Mammary epithelial cell (primary cell): ENCODE data around the gene PCDHGB6.

Experiments
- CTCF ChIP-seq, 2 donors: IDR thresholded peaks in 1 of 2; conservative IDR thresholded peaks in 1 of 2; 2 replicates each; pipeline ENCODE4 v1.5.1; 2011 to 2012; ENCODE audit warnings: inconsistent platforms in 2 of 2, low read length in 2 of 2, mild to moderate bottlenecking in 2 of 2, control low read depth in 1 of 2, low read depth in 1 of 2; ENCODE audit not compliant: insufficient read depth in 1 of 2; ENCODE audit errors: extremely low read depth in 1 of 2
- EZH2 ChIP-seq: IDR thresholded peaks from 2 replicates; pipeline ENCODE4 v1.6.1; 2012; ENCODE audit warnings: low read length, inconsistent platforms, borderline replicate concordance

- peak; percentile 28 to 40 for TF ChIP-seq CTCF (conservative IDR thresholded peaks at IDR 0.05 in 1 of 2, IDR thresholded peaks at IDR 0.05 in 1 of 2; ENCODE audit: extremely low read depth in 1 of 2, insufficient read depth in 1 of 2, low read depth in 1 of 2, low read length in 2 of 2)
- TF ChIP-seq EZH2 = no peak
These were observed 37.6 kb upstream of the PCDHGB6 start, which contains the start of gene PCDHGB3 for GRCh38 chr5:141369994-141370848.
